Panc1 (cell line): ENCODE results near the gene MET. TPM values are rescaled to one million over a fixed set of nuclear protein-coding genes. Genes with fewer than 3 reads are reported as not detected.

Experiments used
- ATAC-seq: fragments of 200-7000 bp; cut with Tn5 transposase; 2 replicates; pipeline ENCODE4 v1.9.1; 2020; ENCODE audit warnings: mild to moderate bottlenecking, moderate library complexity
- BruUV-seq: library from RNA; stranded (reverse); fragments of 400-500 nt; replicated peaks from 2 replicates; lab custom pipeline; 2021; lab: Mats Ljungman, UMichigan
- CTCF ChIA-PET: fragments of 300-600 bp; sonication (Branson Sonifier 250); formaldehyde crosslinking; loops from one replicate; lab custom pipeline; 2022; ENCODE audit warnings: antibody characterized with exemption; lab: Charles Lee
- POLR2A ChIA-PET: fragments of 300-600 bp; sonication (Branson Sonifier 250); formaldehyde crosslinking; loops from one replicate; lab custom pipeline; 2022; ENCODE audit warnings: antibody characterized with exemption; lab: Charles Lee
- DNase-seq: peaks from one replicate; pipeline ENCODE4 v3.0.0-alpha.2; 2010; ENCODE audit warnings: low read depth, low spot score
- H3K27ac ChIP-seq: 2 replicates; pipeline ENCODE4 v1.5.1; 2011; ENCODE audit warnings: mild to moderate bottlenecking, low read length, inconsistent platforms
- H3K27me3 ChIP-seq: fragments of 200-500 bp; sonication (Bioruptor generic); 2 replicates; pipeline ENCODE4 v1.6.0; 2014; ENCODE audit warnings: low read length, inconsistent platforms; ENCODE audit not compliant: control insufficient read depth, insufficient read depth
- H3K36me3 ChIP-seq: fragments of 200-500 bp; sonication (Bioruptor generic); 2 replicates; pipeline ENCODE4 v1.5.1; 2014; ENCODE audit warnings: inconsistent platforms, mild to moderate bottlenecking, low read length, moderate library complexity; ENCODE audit not compliant: control insufficient read depth, insufficient read depth
- H3K4me1 ChIP-seq: 2 replicates; pipeline ENCODE4 v1.5.1; 2011; ENCODE audit warnings: inconsistent platforms, mild to moderate bottlenecking, low read length, moderate library complexity; ENCODE audit not compliant: control insufficient read depth, insufficient read depth
- H3K4me3 ChIP-seq, 2 experiments: 2 replicates each; pipeline ENCODE4 v1.5.1; 2011 to 2012; ENCODE audit warnings: low read depth in 2 of 2, low read length in 2 of 2, mild to moderate bottlenecking in 2 of 2, inconsistent platforms in 1 of 2, moderate library complexity in 1 of 2
- H3K9me3 ChIP-seq: fragments of 200-500 bp; sonication (Bioruptor generic); 2 replicates; pipeline ENCODE4 v1.5.1; 2014; ENCODE audit warnings: low read depth, mild to moderate bottlenecking, inconsistent platforms, low read length, moderate library complexity; ENCODE audit not compliant: control insufficient read depth, insufficient read depth
- CTCF ChIP-seq: fragments of 450-650 bp; IDR thresholded peaks from 2 replicates; pipeline ENCODE4 v1.5.1; 2017; ENCODE audit warnings: mild to moderate bottlenecking
- POLR2AphosphoS5 ChIP-seq: IDR thresholded peaks from 2 replicates; pipeline ENCODE4 v1.6.1; 2012; ENCODE audit warnings: mild to moderate bottlenecking, low read depth, low read length, moderate library complexity
- REST ChIP-seq, 2 experiments: IDR thresholded peaks; 2 replicates each; pipeline ENCODE4 v1.6.1; 2011 to 2012; ENCODE audit warnings: low read depth in 2 of 2, control low read depth in 1 of 2, low read length in 1 of 2, mild to moderate bottlenecking in 1 of 2, moderate library complexity in 1 of 2; ENCODE audit not compliant: insufficient read depth in 1 of 2
- SIN3A ChIP-seq: IDR thresholded peaks from 2 replicates; pipeline ENCODE4 v1.6.1; 2012; ENCODE audit warnings: low read depth, mild to moderate bottlenecking, low read length, moderate library complexity, borderline replicate concordance; ENCODE audit not compliant: insufficient read depth
- TCF7L2 ChIP-seq: IDR thresholded peaks from 2 replicates; pipeline ENCODE4 v1.6.1; 2011; ENCODE audit warnings: mild to moderate bottlenecking, low read depth, low read length, inconsistent platforms
- in situ Hi-C: cut with HindIII; loops from 2 replicates; pipeline ENCODE4 v1.10.0; 2016; ENCODE audit warnings: low sequenced_read_pairs, low pct_unique_long_range_greater_than_20kb
- intact Hi-C: fragments of 100-400 bp; cut with micrococcal nuclease; formaldehyde crosslinking; loops from one replicate; pipeline ENCODE4 v1.10.0; 2022; ENCODE audit not compliant: unreplicated experiment
- total RNA-seq: library from RNA; stranded (reverse); gene quantifications from one replicate; pipeline ENCODE4 v1.2.1, GENCODE V29; 2021; ENCODE audit not compliant: unreplicated experiment

Gene MET
- total RNA-seq, 1 experiment from 2014 or later = 103 TPM

- Histone ChIP-seq H3K4me1 (peaks cover 48% of the 10 kb centered on the region), H3K27ac (peak overlapping the region; percentile 60), H3K36me3 (peaks cover 11% of the 10 kb centered on the region), H3K9me3 (no peaks in the 10 kb centered on the region), H3K4me3 (no peak overlapping the region), H3K27me3 (no peaks in the 10 kb centered on the region)
- in situ Hi-C loops (no loop called here), intact Hi-C loops (no loop called here)
- ATAC-seq (no peak), DNase-seq (no peak)
- ChIA-PET POLR2A (no interaction called here), CTCF (no interaction called here)
- BruUV-seq = TSS peak; percentile 40
- TF ChIP-seq POLR2AphosphoS5 (no peak), CTCF (no peak), REST (IDR thresholded peaks at IDR 0.05; ENCODE audit: insufficient read depth in 1 of 2, low read depth in 2 of 2, low read length in 1 of 2) (no peak), SIN3A (no peak), TCF7L2 (no peak)
Measured at GRCh38 chr7:116699722-116700120, 27.7 kb downstream of the MET start.

GRCh38 chr7:116702046-116702785 is 30.2 kb downstream of the MET start:
- peaks cover 72% of the 10 kb centered on the region for H3K4me1 ChIP-seq
- H3K9me3 ChIP-seq = no peaks in the 10 kb centered on the region
- DNase-seq = no peak
- CTCF ChIA-PET = no interaction called here
- intact Hi-C loops = no loop called here
- BruUV-seq = no TSS peak
- no peaks in the 10 kb centered on the region for H3K27me3 ChIP-seq
- no peak for ATAC-seq
- POLR2A ChIA-PET = interaction anchor here (0.6 kb wide), 1 partner anchor 21 kb away, joined by 3 read pairs; no protein-coding TSS in a partner anchor
- in situ Hi-C loops = no loop called here
- peak overlapping the region; percentile 91; the same call in 1 of the 2 replicates for H3K27ac ChIP-seq
- H3K4me3 ChIP-seq = no peak overlapping the region
- TF ChIP-seq REST (IDR thresholded peaks at IDR 0.05; ENCODE audit: insufficient read depth in 1 of 2, low read depth in 2 of 2, low read length in 1 of 2) (no peak), POLR2AphosphoS5 (no peak)
- peaks cover 5% of the 10 kb centered on the region for H3K36me3 ChIP-seq
